SH-SY5Y (cell line): ENCODE results near the gene MUC5AC.

ENCODE experiments used
- GATA2 ChIP-seq: IDR thresholded peaks from 2 replicates; pipeline ENCODE4 v1.6.1; 2011; ENCODE audit warnings: mild to moderate bottlenecking, low read depth, low read length
- GATA3 ChIP-seq: IDR thresholded peaks from 2 replicates; pipeline ENCODE4 v1.6.1; 2011; ENCODE audit warnings: low read depth, mild to moderate bottlenecking, low read length, moderate library complexity

Gene MUC5AC

GRCh38 chr11:1241706-1242105, 84.0 kb downstream of the MUC5AC start:
- TF ChIP-seq GATA3 (no peak), GATA2 (no peak)

DNA sequence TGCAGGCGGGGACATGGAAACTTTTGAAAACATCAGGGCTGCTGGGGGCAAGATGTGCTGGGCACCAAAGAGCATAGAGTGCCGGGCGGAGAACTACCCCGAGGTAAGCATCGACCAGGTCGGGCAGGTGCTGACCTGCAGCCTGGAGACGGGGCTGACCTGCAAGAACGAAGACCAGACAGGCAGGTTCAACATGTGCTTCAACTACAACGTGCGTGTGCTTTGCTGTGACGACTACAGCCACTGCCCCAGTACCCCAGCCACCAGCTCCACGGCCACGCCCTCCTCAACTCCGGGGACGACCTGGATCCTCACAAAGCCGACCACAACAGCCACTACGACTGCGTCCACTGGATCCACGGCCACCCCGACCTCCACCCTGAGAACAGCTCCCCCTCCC, 84.5 kb downstream of the MUC5AC start:
- no peak for TF ChIP-seq GATA2
- TF ChIP-seq GATA3, result no peak
